ENCODE results near the gene IMMP1L. TPM values are rescaled to one million over a fixed set of nuclear protein-coding genes. Genes with fewer than 3 reads are reported as not detected.

IMMP1L gene
- total RNA-seq, 1 experiment from 2014 or later: 21.1 TPM

DNA sequence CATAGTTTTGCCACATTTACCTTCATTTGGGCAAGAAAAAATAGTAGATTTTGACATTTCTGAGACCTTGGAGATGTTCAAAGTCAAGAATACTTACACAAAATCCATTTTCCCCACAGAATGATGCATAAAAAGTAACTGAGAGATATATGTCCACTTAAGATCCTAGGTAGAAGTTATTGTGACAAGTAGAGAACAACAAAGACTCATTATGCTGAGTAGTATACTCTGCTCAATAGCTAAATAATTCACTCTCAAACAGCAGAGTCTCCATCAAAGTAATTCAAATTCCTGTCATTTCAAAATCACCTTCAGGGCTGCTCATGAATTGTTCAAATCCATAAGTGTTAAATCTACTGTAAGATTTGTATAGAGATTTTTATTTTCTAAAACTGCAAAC, 35.3 kb downstream of the IMMP1L start:
- no peaks in the 10 kb centered on the region for H3K9me3 ChIP-seq (ENCODE audit: control insufficient read depth, insufficient read depth, low read depth, low read length)
- in situ Hi-C loops (cut with HindIII; ENCODE audit: low pct_unique_long_range_greater_than_20kb, low sequenced_read_pairs) (no loop called here), intact Hi-C loops (cut with micrococcal nuclease; ENCODE audit: unreplicated experiment) (no loop called here)
- no peak for DNase-seq (ENCODE audit: low read depth, low spot score)
- no TSS peak for BruUV-seq (replicated peaks)
- ATAC-seq: no peak
- no peaks in the 10 kb centered on the region for H3K27me3 ChIP-seq (ENCODE audit: control insufficient read depth, insufficient read depth, low read length)
- ChIA-PET CTCF (no interaction called here), POLR2A (no interaction called here)
- H3K27ac ChIP-seq (ENCODE audit: low read length): no peak overlapping the region
- TF ChIP-seq CTCF (IDR thresholded peaks at IDR 0.05): no peak
- TF ChIP-seq POLR2AphosphoS5 (IDR thresholded peaks at IDR 0.05; ENCODE audit: low read depth, low read length): no peak
- no peak for TF ChIP-seq TCF7L2 (IDR thresholded peaks at IDR 0.05; ENCODE audit: low read depth, low read length)
- TF ChIP-seq, protein P1, sequence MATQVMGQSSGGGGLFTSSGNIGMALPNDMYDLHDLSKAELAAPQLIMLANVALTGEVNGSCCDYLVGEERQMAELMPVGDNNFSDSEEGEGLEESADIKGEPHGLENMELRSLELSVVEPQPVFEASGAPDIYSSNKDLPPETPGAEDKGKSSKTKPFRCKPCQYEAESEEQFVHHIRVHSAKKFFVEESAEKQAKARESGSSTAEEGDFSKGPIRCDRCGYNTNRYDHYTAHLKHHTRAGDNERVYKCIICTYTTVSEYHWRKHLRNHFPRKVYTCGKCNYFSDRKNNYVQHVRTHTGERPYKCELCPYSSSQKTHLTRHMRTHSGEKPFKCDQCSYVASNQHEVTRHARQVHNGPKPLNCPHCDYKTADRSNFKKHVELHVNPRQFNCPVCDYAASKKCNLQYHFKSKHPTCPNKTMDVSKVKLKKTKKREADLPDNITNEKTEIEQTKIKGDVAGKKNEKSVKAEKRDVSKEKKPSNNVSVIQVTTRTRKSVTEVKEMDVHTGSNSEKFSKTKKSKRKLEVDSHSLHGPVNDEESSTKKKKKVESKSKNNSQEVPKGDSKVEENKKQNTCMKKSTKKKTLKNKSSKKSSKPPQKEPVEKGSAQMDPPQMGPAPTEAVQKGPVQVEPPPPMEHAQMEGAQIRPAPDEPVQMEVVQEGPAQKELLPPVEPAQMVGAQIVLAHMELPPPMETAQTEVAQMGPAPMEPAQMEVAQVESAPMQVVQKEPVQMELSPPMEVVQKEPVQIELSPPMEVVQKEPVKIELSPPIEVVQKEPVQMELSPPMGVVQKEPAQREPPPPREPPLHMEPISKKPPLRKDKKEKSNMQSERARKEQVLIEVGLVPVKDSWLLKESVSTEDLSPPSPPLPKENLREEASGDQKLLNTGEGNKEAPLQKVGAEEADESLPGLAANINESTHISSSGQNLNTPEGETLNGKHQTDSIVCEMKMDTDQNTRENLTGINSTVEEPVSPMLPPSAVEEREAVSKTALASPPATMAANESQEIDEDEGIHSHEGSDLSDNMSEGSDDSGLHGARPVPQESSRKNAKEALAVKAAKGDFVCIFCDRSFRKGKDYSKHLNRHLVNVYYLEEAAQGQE (IDR thresholded peaks at IDR 0.05; ENCODE audit: insufficient read depth in 1 of 2, low read depth in 2 of 2, low read length in 1 of 2): no peak
- TF ChIP-seq SIN3A (IDR thresholded peaks at IDR 0.05; ENCODE audit: borderline replicate concordance, insufficient read depth, low read depth, low read length): no peak
- H3K4me1 ChIP-seq (ENCODE audit: control insufficient read depth, insufficient read depth, low read length): no peaks in the 10 kb centered on the region
- no peak overlapping the region for H3K4me3 ChIP-seq (ENCODE audit: low read depth in 2 of 2, low read length in 2 of 2)
- no peaks in the 10 kb centered on the region for H3K36me3 ChIP-seq (ENCODE audit: control insufficient read depth, insufficient read depth, low read length)

DNA sequence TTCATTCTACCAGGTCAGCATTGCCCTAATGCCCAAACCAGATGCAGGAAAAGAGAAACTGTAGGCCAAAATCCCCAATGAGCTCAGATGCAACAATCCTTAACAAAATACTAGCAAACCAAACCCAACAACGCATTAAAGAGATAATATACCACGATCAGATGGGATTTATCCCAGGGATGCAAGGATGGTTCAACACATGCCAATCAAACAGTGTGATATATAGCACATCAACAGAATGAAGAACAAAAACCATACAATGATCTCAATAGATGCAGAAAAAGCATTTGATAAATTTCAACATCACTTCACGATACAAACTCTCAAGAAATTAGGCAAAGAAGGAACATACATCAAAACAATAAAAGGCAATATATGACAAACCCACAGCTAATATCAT, 45.0 kb downstream of the IMMP1L start:
- ATAC-seq (no peak), DNase-seq (ENCODE audit: low read depth, low spot score) (no peak)
- ChIA-PET POLR2A (no interaction called here), CTCF (no interaction called here)
- Histone ChIP-seq H3K9me3 (ENCODE audit: control insufficient read depth, insufficient read depth, low read depth, low read length) (peaks cover 5% of the 10 kb centered on the region), H3K4me3 (ENCODE audit: low read depth in 2 of 2, low read length in 2 of 2) (no peak overlapping the region), H3K27me3 (ENCODE audit: control insufficient read depth, insufficient read depth, low read length) (no peaks in the 10 kb centered on the region), H3K27ac (ENCODE audit: low read length) (no peak overlapping the region), H3K36me3 (ENCODE audit: control insufficient read depth, insufficient read depth, low read length) (no peaks in the 10 kb centered on the region), H3K4me1 (ENCODE audit: control insufficient read depth, insufficient read depth, low read length) (no peaks in the 10 kb centered on the region)
- intact Hi-C loops (cut with micrococcal nuclease; ENCODE audit: unreplicated experiment) (no loop called here), in situ Hi-C loops (cut with HindIII; ENCODE audit: low pct_unique_long_range_greater_than_20kb, low sequenced_read_pairs) (no loop called here)
- BruUV-seq (replicated peaks): no TSS peak
- TF ChIP-seq, protein P1 (IDR thresholded peaks at IDR 0.05; ENCODE audit: insufficient read depth in 1 of 2, low read depth in 2 of 2, low read length in 1 of 2): no peak
- TF ChIP-seq POLR2AphosphoS5 (IDR thresholded peaks at IDR 0.05; ENCODE audit: low read depth, low read length) (no peak), CTCF (IDR thresholded peaks at IDR 0.05) (no peak), TCF7L2 (IDR thresholded peaks at IDR 0.05; ENCODE audit: low read depth, low read length) (no peak), SIN3A (IDR thresholded peaks at IDR 0.05; ENCODE audit: borderline replicate concordance, insufficient read depth, low read depth, low read length) (no peak)

Measured in Panc1 (cell line).